Neural cell (in vitro differentiated cells): Measurements from ENCODE around the gene ADAMTS17.

Source experiments
- CTCF ChIP-seq: fragments of 450-650 bp; IDR thresholded peaks from 2 replicates; pipeline ENCODE4 v1.5.1; 2014; ENCODE audit warnings: antibody characterized with exemption, mild to moderate bottlenecking, moderate library complexity; ENCODE audit not compliant: poor library complexity, severe bottlenecking
- EP300 ChIP-seq: fragments of 450-650 bp; conservative IDR thresholded peaks from 2 replicates; pipeline ENCODE4 v1.6.1; 2014; ENCODE audit warnings: antibody characterized with exemption, mild to moderate bottlenecking, moderate library complexity; ENCODE audit not compliant: poor library complexity, severe bottlenecking
- EZH2 ChIP-seq: fragments of 200-600, 300-800 bp; shearing (Covaris generic), sonication (generic); IDR thresholded peaks from 2 replicates; pipeline ENCODE4 v1.6.1; 2014; ENCODE audit warnings: antibody characterized with exemption, low read length, borderline replicate concordance, mild to moderate bottlenecking; ENCODE audit not compliant: insufficient read depth, poor library complexity, severe bottlenecking
- TAF1 ChIP-seq: IDR thresholded peaks from 2 replicates; pipeline ENCODE4 v1.6.1; 2012; ENCODE audit warnings: low read depth

- no peak for TF ChIP-seq EZH2
- TF ChIP-seq TAF1, result no peak
- TF ChIP-seq CTCF, result no peak
- peak; percentile 40 for TF ChIP-seq EP300
Measured at GRCh38 chr15:100037901-100038300, 303.9 kb downstream of the ADAMTS17 start.
